Activated T-cell treated with anti-CD3 and anti-CD28 coated beads, Interleukin-2, amount 50 U/mL, for 24 hours (primary cell): Measurements from ENCODE around the gene CHPF.

Experiments
- DNase-seq: peaks from one replicate; pipeline ENCODE4 v3.0.0-alpha.2; 2020
- H3K27ac Mint-ChIP-seq: 2 replicates; pipeline ENCODE4 v1.8.0; 2020; ENCODE audit warnings: mild to moderate bottlenecking, mixed read lengths
- H3K27me3 Mint-ChIP-seq: 2 replicates; pipeline ENCODE4 v1.8.0; 2020; ENCODE audit warnings: mixed read lengths
- H3K36me3 Mint-ChIP-seq: 2 replicates; pipeline ENCODE4 v1.8.0; 2020; ENCODE audit warnings: low read depth, mixed read lengths
- H3K4me1 Mint-ChIP-seq: 2 replicates; pipeline ENCODE4 v1.8.0; 2020; ENCODE audit warnings: low read depth, mixed read lengths
- H3K4me3 Mint-ChIP-seq: 2 replicates; pipeline ENCODE4 v1.8.0; 2020; ENCODE audit warnings: mild to moderate bottlenecking, moderate library complexity, mixed read lengths
- H3K9me3 Mint-ChIP-seq: 2 replicates; pipeline ENCODE4 v1.8.0; 2020; ENCODE audit warnings: mixed read lengths

CHPF gene

DNA sequence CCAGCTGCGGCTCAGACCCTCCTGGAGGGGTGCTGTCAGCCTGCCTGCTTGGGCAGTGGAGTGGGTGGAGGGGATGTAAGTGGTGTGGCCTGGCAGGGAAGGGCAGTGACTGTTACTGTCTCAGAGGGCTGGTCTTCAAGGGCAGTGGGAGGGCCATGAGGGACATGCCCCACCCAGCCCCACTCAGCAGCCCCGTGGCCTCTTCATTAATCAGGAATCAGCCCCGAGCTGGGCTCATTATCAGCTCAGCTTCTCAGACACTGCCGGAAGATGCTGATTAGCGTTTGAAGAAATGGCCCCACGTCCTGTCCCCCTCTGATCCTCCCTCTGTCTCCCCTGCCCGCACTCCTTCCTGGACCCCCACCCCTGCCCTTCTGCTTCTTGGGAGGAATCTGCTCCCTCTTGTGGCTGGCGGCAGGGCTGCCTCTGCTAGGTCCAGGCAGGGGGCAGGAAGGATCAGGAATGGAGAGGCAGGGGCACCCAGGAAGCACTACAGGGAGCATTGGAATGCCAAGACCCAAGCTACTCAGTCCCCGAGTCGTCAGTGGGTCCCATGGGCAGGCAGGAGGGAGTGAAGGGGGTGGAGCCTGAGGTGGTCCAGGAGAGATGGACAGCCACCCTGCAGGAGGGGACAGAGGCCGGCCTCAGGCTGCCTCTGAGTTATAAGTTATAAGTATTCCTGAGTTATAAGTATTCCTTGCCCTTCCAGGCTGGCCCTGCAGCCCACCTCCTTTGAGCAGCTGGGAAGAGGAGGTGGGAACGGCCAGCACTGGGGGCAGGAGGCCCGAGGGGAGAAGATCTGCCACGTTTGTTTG is 22.3 kb downstream of the CHPF start:
- no peak for DNase-seq
- Mint-ChIP-seq H3K4me1 (peaks cover 11% of the 10 kb centered on the region), H3K4me3 (no peak overlapping the region), H3K36me3 (no peaks in the 10 kb centered on the region), H3K27me3 (peaks cover 83% of the 10 kb centered on the region), H3K9me3 (no peaks in the 10 kb centered on the region), H3K27ac (no peak overlapping the region)

DNA sequence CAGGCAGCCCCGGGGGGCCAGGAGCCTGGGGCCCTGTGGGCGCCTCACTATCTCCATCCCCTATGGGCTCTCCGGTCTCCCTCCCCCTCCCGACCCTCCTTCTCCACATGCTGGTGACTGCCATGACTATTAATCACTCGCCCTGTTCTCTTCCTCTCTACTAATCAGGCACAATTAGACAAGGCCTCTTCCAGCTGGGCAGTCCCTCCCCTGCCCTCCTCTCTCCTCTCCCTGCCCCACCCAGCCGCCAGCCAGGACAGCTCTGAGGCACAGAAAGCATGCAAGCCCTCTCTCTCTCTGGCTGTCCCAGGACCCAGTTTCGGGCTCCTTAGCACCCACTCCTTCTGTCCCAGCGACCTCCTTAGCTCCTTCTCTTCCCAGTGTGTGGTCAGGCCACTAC is 23.5 kb downstream of the CHPF start:
- Mint-ChIP-seq H3K9me3 (no peaks in the 10 kb centered on the region), H3K4me1 (peaks cover 11% of the 10 kb centered on the region), H3K4me3 (no peak overlapping the region), H3K36me3 (no peaks in the 10 kb centered on the region), H3K27ac (no peak overlapping the region), H3K27me3 (peaks cover 83% of the 10 kb centered on the region)
- no peak for DNase-seq

DNA sequence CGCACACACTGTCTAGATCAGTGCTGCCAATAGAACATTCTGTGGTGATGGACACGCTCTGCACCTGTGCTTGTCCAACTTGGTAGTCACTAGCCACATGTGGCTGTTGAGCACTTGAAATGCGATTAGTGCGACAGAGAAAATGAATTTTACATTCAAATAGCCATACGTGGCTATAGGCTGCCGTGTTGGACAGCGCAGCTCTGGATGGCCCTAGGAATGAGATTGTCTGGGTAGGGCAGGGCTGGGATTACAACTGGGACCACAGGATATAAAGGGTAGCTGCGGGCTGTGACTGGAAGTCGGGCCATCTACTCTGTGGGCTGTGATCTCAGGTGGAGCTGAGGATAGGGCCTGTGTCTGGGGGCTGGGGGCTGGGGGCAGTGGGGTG is 24.1 kb downstream of the CHPF start:
- Mint-ChIP-seq H3K4me1 (peaks cover 12% of the 10 kb centered on the region), H3K4me3 (no peak overlapping the region), H3K27me3 (peaks cover 81% of the 10 kb centered on the region), H3K9me3 (no peaks in the 10 kb centered on the region), H3K36me3 (no peaks in the 10 kb centered on the region), H3K27ac (no peak overlapping the region)
- no peak for DNase-seq

DNA sequence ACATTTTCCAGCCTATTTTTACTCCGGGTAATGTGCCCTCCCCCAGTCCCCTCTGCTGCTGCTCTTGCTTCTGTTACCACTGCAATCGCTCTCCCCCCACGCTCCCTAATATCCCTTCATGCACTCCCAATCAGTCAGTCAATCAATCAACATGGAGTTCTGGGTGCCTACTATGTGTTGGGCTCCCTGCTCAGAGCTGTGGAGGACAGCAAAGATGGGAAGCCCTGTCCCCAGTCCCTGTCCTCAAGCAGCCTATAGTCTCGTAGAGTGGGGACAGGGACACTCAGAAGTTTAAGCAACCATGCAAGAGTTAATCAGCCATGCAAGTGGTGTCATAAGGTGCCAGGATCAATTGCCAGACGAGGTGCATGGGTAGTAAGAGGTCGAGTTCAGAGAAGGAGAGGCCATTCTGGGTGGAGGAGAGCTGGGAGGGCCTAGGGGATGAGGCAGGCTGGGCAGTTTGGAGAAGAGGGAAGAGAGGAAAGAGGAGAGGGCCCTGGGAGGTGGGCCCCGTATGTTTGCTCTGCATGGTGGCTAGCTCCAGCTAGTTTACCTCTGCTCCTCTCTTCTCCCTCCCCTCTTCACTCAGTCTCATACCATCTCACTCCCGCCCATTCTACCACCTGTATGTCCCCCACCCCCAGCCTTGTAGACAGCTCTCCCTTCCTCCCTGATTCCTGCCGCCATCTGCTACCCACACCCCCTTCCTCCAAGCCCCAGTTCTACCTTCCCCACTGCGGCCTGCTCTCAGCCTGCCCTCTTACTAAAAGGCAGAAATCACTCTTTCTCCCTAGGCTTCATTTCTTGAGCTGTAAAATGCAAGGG is 25.4 kb downstream of the CHPF start:
- Mint-ChIP-seq H3K27me3 (peaks cover 81% of the 10 kb centered on the region), H3K27ac (no peak overlapping the region), H3K4me1 (peaks cover 20% of the 10 kb centered on the region), H3K4me3 (no peak overlapping the region), H3K36me3 (no peaks in the 10 kb centered on the region), H3K9me3 (no peaks in the 10 kb centered on the region)
- DNase-seq, result no peak

DNA sequence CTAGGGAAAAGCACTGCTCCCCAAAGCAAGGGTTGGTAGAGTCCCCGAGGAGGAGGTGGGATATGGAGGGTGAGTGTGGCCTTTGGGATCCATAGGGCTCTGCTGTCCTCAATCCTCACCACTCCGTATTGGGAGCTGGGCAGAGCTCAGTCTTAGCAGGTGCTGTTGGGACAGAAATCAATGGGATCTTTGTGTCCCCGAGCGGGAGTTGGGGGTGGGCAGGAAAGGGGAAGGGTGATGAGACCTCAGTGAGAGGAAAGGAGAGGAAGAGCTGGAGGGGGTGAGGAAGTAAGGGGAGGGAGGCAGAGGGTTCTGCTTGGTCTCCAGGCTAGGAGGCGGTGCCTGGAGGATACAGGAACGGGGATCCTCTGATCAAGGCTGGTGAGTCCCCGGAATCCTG is 26.7 kb downstream of the CHPF start:
- Mint-ChIP-seq H3K27ac (no peak overlapping the region), H3K27me3 (peaks cover 87% of the 10 kb centered on the region), H3K36me3 (no peaks in the 10 kb centered on the region), H3K4me3 (no peak overlapping the region), H3K4me1 (peaks cover 20% of the 10 kb centered on the region), H3K9me3 (no peaks in the 10 kb centered on the region)
- DNase-seq, result no peak

DNA sequence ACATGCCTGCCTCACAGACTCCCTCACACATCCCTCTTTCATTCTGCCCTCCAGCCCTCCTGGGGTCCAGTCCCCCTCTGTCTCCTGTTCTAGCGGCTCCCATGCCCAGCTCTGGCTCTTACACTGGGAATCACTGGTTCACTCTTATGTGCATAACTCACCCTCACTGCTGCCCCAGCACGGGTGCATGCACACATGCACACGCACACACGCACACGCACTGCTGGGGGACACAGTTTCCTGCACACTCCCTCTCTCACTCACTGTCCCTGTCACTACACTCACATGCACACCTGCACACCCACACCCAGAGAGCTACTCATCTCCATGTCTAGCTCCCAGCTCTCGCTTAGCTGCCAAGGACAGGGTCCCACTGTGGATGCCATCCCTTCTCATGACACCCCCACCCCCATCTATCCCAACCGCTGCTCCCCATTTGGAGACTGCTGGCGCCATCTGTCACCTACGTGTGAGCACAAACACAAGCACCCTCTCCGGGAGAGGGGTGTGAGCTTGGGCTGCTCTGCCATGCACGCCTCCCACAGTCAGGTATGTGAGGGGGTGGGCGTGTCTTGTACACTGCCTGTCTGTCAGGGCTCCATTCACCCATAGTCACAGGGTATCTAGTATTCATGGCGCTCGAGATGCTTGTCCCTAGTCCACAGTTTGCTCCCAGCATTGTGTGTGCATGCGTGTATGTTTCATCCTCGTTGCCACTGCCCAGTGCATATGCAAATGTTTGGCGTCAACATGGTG is 27.6 kb downstream of the CHPF start:
- Mint-ChIP-seq H3K4me1 (peaks cover 15% of the 10 kb centered on the region), H3K4me3 (no peak overlapping the region), H3K9me3 (no peaks in the 10 kb centered on the region), H3K36me3 (no peaks in the 10 kb centered on the region), H3K27ac (no peak overlapping the region), H3K27me3 (peaks cover 85% of the 10 kb centered on the region)
- DNase-seq, result no peak

DNA sequence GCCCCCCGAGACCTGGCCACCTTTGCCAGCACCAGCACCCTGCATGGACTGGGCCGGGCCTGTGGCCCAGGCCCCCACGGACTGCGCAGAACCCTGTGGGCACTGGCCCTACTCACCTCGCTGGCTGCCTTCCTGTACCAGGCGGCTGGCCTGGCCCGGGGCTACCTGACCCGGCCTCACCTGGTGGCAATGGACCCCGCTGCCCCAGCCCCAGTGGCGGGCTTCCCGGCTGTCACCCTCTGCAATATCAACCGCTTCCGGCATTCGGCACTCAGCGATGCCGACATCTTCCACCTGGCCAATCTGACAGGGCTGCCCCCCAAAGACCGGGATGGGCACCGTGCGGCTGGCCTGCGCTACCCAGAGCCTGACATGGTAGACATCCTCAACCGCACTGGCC is 28.8 kb downstream of the CHPF start:
- no peak overlapping the region for H3K27ac Mint-ChIP-seq
- H3K9me3 Mint-ChIP-seq, result no peaks in the 10 kb centered on the region
- peaks cover 21% of the 10 kb centered on the region for H3K4me1 Mint-ChIP-seq
- peaks cover 86% of the 10 kb centered on the region for H3K27me3 Mint-ChIP-seq
- no peaks in the 10 kb centered on the region for H3K36me3 Mint-ChIP-seq
- H3K4me3 Mint-ChIP-seq, result no peak overlapping the region
- DNase-seq, result no peak

DNA sequence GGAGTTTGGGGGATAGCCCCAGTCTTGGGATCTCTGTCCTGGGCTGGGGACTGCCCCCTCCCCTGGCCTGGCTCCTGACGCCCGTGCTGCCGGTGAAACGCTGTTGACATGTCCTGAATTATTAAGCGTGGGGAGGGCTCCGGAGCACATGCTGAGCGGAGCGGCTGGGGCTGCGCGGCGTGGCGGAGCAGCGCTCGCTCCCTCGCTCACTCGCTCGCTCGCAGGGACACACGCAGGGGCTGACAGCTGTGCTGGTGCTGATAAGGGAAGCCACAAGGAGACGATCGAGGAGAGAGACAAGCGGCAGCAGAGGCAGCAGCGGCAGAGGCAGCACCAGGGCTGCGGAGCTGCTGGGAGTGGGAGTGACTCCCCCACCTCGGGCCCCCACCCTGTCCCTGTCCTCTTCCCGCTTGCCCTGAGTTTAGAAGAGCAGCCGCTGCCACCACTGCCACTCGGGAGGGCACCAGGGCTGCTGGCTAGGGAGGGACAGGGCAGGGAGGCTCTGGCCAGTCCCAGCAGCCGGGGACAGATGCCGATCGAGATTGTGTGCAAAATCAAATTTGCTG is 29.3 kb downstream of the CHPF start, which contains the start of gene ASIC4:
TSS of gene ASIC4 (plus strand) at position 287 of the 566 bp plus-strand sequence. CDS start at position 530, 243 bp downstream.
- H3K27me3 Mint-ChIP-seq, result peaks cover 89% of the 10 kb centered on the region
- no peaks in the 10 kb centered on the region for H3K36me3 Mint-ChIP-seq
- no peak within 1 kb of the TSS for H3K27ac Mint-ChIP-seq
- peaks cover 26% of the 10 kb centered on the region for H3K4me1 Mint-ChIP-seq
- no peaks in the 10 kb centered on the region for H3K9me3 Mint-ChIP-seq
- H3K4me3 Mint-ChIP-seq, result peak within 1 kb of the TSS; percentile 27
- DNase-seq, result no peak

DNA sequence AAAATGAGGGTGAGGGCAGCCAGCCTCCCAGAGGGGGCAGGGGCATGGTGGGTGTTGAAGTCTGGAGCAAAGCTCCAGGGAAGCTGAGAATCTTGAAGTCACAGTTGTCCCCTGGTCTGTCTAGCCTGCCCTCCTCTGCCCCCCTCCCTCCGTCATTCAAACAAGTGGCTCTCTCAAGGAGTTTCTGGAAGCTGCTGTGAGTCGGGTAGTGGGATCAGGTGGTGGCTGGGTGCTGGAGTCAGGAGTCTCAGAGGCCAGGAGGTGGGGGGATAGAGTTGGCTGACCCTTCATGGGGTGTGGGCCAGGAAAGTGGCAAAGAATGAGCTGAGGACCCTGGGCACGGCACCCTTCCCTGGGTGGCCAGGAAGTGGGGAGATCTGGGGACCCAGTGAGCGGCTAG is 29.8 kb downstream of the CHPF start:
- H3K36me3 Mint-ChIP-seq, result no peaks in the 10 kb centered on the region

DNA sequence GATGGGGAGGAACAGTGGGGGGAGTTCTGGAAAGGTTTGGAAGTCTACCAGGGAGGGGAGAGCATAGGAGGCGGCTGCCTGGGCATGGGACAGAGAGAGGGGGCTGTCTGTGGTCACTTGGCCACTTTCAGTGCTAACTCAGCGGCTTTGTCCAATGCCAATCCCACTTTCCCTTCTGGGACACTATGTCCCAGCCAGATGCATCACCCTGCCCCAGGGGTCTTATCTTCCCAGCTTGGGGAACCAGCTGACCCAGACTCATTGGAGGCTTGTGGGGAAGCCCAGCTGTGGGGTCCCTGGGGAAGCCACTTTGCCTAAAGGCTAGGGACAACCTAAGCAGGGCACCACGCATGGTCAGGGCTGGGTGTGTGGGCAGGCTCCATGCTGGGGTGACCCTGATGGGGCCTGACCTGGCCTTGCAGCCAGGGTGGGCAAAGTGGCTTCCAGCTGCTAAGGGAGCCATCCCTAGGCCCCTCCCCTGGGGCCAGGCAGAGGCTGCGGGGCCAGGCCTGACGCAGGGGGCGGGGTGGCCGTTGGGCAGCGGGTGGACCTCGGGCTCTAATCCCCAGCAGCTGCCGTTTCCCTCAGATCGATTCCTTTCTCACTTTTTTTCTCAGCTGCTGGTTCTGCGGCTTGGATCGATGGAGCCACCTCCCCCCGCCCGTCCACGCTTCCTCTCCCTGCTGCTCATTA is 30.9 kb downstream of the CHPF start:
- no peak for DNase-seq
- no peak overlapping the region for H3K27ac Mint-ChIP-seq
- peaks cover 2% of the 10 kb centered on the region for H3K36me3 Mint-ChIP-seq
- peaks cover 87% of the 10 kb centered on the region for H3K27me3 Mint-ChIP-seq
- no peak overlapping the region for H3K4me3 Mint-ChIP-seq
- no peaks in the 10 kb centered on the region for H3K9me3 Mint-ChIP-seq
- peaks cover 26% of the 10 kb centered on the region for H3K4me1 Mint-ChIP-seq

More for the DNA sequence above, 29.8 kb downstream of the CHPF start:
- Mint-ChIP-seq H3K27ac (no peak overlapping the region), H3K4me1 (peaks cover 26% of the 10 kb centered on the region), H3K27me3 (peaks cover 86% of the 10 kb centered on the region), H3K4me3 (no peak overlapping the region), H3K9me3 (no peaks in the 10 kb centered on the region)
- no peak for DNase-seq

DNA sequence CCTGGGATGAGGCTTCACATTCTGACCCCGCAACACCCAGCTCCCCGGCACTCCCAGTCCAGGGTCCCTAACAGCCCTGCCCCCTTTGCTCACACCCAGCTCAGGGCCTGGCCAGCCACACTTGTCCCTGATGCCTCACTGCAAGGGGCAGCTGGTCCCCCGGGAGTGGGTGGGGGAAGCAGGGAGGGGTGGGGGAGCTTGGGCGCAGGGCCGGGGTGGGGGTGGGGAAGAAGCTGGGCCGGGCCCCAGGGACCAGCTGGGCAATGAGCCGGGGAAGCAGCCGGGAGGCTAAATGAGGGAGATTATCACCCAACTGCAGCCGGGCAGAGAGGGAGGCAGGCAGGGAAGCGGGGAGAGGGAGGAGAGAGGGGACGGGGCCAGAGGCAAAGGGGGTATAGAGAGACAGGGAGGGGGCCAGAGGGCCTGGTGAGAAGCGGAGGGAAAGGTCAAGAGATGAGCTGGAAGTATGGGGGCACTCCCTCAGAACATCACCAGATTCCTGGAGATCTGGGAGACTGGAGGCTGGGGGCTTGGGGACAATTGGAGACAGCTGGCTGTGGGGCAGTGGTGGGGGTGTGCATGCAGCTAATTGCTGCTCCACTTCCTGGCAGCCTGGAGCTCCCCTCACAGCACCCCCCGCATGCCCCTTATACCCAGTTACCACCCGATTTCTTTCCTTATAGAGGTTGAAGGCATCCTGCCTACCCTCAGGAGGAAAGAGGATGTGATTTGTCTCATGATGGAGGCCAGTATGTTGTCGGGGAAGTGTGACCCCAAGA is 31.9 kb downstream of the CHPF start:
- peaks cover 82% of the 10 kb centered on the region for H3K27me3 Mint-ChIP-seq
- H3K9me3 Mint-ChIP-seq, result no peaks in the 10 kb centered on the region
- DNase-seq, result no peak
- no peak overlapping the region for H3K27ac Mint-ChIP-seq
- no peak overlapping the region for H3K4me3 Mint-ChIP-seq
- peaks cover 26% of the 10 kb centered on the region for H3K4me1 Mint-ChIP-seq
- peaks cover 9% of the 10 kb centered on the region for H3K36me3 Mint-ChIP-seq

DNA sequence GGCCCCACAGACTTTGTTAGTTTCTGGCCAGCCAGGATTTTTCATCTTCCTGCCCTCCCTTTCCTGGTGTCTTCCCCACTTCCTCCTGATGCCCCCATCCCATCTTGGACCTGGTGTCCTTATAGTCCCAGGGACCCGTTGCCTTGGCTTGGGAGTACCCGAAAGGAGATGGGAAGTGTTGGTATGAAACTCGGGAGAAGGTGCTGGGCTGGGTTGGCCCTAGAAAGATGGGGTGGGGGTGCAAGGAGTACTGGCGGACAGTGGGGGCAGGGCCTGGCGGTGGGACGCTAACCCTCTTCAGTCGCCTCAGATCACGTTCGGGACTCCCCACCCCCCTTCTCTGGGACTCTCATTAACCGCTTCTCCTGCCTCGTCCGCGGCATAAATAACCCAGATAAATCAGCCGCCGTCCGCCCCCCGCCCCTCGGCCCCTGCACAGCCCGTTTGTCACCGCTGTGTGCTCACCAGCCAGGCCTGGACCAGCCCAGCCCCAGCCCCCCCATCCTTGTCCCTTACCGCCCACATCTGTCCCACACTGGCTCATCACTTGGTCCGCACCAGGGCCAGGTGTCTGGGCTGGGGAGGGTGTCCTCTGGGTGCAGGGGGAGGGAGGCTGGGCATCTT is 33.0 kb downstream of the CHPF start:
- Mint-ChIP-seq H3K4me3 (no peak overlapping the region), H3K36me3 (peaks cover 20% of the 10 kb centered on the region), H3K9me3 (no peaks in the 10 kb centered on the region), H3K27me3 (peaks cover 71% of the 10 kb centered on the region), H3K4me1 (peaks cover 26% of the 10 kb centered on the region), H3K27ac (no peak overlapping the region)
- no peak for DNase-seq
